HepG2 (cell line): ENCODE measurements around the gene AGPAT3.

Experiments used
- RARA ChIP-seq: IDR thresholded peaks from 2 replicates; pipeline ENCODE4 v1.6.1; 2016; ENCODE audit warnings: missing genetic modification reagents, missing compliant biosample characterization
- TP53 ChIP-seq: sonication (generic); formaldehyde crosslinking; conservative IDR thresholded peaks from 2 replicates; pipeline ENCODE4 v1.4.0; 2020; ENCODE audit warnings: missing genetic modification reagents
- ZNF24 ChIP-seq: fragments of 450-650 bp; IDR thresholded peaks from 2 replicates; pipeline ENCODE4 v1.6.1; 2017; ENCODE audit warnings: antibody characterized with exemption, mild to moderate bottlenecking
- ZNF354B ChIP-seq: sonication (generic); formaldehyde crosslinking; IDR thresholded peaks from 2 replicates; pipeline ENCODE4 v1.8.0; 2022; ENCODE audit warnings: mild to moderate bottlenecking, missing genetic modification reagents
- TF ChIP-seq, protein P1 (sequence below): sonication (generic); formaldehyde crosslinking; IDR thresholded peaks from 2 replicates; pipeline ENCODE4 v1.5.0; 2020; ENCODE audit warnings: mild to moderate bottlenecking, missing genetic modification reagents, moderate library complexity
- TF ChIP-seq, protein P2 (sequence below): sonication (generic); formaldehyde crosslinking; IDR thresholded peaks from 2 replicates; pipeline ENCODE4 v1.8.1; 2022; ENCODE audit warnings: mild to moderate bottlenecking, missing genetic modification reagents
- TF ChIP-seq, protein P3 (sequence below): sonication (generic); formaldehyde crosslinking; conservative IDR thresholded peaks from 2 replicates; pipeline ENCODE4 v1.4.0; 2020; ENCODE audit warnings: missing genetic modification reagents
- TF ChIP-seq, protein P4 (sequence below): sonication (generic); formaldehyde crosslinking; IDR thresholded peaks from 2 replicates; pipeline ENCODE4 v1.9.0; 2022; ENCODE audit warnings: missing genetic modification reagents, mild to moderate bottlenecking, borderline replicate concordance
- TF ChIP-seq, protein P5 (sequence below): sonication (generic); formaldehyde crosslinking; IDR thresholded peaks from 2 replicates; pipeline ENCODE4 v1.8.0; 2022; ENCODE audit warnings: low read depth, missing genetic modification reagents

DNA sequence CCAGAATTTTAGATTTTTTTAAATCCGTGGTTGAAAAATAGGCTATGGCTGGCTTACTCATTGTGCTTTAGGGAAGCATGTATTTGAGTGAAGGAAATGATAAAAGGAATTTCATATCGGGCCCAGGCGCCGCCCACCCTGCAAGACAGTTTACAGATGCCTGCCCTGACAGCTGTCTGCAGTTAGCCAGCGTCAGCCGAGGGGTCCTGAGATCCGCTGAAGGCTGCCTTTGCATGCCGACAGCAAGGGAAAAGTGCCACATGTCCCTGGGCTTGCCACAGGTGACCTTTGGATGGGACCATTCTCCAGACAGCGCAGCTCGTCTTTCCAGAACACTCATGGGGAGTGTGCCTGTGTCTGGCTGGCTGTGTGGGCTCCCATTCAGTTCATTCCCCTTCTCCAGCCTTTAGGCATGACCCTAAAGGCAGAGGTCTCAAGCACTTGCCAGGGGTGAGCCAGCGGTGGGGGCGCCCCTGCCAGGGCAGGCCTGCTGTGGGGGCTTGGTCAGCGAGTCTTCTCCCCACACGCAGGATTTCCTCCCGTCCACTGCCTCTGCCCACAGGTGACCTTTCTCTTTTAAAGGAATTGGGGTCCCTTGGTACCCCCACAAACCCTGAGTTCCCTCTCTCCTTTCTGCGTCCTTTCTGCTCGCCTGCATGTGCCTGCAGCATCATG, 101.0 kb downstream of the AGPAT3 start:
- TF ChIP-seq, protein P1, sequence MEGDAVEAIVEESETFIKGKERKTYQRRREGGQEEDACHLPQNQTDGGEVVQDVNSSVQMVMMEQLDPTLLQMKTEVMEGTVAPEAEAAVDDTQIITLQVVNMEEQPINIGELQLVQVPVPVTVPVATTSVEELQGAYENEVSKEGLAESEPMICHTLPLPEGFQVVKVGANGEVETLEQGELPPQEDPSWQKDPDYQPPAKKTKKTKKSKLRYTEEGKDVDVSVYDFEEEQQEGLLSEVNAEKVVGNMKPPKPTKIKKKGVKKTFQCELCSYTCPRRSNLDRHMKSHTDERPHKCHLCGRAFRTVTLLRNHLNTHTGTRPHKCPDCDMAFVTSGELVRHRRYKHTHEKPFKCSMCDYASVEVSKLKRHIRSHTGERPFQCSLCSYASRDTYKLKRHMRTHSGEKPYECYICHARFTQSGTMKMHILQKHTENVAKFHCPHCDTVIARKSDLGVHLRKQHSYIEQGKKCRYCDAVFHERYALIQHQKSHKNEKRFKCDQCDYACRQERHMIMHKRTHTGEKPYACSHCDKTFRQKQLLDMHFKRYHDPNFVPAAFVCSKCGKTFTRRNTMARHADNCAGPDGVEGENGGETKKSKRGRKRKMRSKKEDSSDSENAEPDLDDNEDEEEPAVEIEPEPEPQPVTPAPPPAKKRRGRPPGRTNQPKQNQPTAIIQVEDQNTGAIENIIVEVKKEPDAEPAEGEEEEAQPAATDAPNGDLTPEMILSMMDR: no peak
- TF ChIP-seq RARA (CRISPR knock-in tag): no peak
- TF ChIP-seq, protein P2, sequence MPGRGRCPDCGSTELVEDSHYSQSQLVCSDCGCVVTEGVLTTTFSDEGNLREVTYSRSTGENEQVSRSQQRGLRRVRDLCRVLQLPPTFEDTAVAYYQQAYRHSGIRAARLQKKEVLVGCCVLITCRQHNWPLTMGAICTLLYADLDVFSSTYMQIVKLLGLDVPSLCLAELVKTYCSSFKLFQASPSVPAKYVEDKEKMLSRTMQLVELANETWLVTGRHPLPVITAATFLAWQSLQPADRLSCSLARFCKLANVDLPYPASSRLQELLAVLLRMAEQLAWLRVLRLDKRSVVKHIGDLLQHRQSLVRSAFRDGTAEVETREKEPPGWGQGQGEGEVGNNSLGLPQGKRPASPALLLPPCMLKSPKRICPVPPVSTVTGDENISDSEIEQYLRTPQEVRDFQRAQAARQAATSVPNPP (CRISPR knock-in tag): no peak
- TF ChIP-seq ZNF24: no peak
- TF ChIP-seq, protein P3, sequence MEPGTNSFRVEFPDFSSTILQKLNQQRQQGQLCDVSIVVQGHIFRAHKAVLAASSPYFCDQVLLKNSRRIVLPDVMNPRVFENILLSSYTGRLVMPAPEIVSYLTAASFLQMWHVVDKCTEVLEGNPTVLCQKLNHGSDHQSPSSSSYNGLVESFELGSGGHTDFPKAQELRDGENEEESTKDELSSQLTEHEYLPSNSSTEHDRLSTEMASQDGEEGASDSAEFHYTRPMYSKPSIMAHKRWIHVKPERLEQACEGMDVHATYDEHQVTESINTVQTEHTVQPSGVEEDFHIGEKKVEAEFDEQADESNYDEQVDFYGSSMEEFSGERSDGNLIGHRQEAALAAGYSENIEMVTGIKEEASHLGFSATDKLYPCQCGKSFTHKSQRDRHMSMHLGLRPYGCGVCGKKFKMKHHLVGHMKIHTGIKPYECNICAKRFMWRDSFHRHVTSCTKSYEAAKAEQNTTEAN (CRISPR knock-in tag): no peak
- TF ChIP-seq TP53 (CRISPR knock-in tag): no peak
- TF ChIP-seq, protein P4, sequence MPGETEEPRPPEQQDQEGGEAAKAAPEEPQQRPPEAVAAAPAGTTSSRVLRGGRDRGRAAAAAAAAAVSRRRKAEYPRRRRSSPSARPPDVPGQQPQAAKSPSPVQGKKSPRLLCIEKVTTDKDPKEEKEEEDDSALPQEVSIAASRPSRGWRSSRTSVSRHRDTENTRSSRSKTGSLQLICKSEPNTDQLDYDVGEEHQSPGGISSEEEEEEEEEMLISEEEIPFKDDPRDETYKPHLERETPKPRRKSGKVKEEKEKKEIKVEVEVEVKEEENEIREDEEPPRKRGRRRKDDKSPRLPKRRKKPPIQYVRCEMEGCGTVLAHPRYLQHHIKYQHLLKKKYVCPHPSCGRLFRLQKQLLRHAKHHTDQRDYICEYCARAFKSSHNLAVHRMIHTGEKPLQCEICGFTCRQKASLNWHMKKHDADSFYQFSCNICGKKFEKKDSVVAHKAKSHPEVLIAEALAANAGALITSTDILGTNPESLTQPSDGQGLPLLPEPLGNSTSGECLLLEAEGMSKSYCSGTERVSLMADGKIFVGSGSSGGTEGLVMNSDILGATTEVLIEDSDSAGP (CRISPR knock-in tag): no peak
- TF ChIP-seq, protein P5, sequence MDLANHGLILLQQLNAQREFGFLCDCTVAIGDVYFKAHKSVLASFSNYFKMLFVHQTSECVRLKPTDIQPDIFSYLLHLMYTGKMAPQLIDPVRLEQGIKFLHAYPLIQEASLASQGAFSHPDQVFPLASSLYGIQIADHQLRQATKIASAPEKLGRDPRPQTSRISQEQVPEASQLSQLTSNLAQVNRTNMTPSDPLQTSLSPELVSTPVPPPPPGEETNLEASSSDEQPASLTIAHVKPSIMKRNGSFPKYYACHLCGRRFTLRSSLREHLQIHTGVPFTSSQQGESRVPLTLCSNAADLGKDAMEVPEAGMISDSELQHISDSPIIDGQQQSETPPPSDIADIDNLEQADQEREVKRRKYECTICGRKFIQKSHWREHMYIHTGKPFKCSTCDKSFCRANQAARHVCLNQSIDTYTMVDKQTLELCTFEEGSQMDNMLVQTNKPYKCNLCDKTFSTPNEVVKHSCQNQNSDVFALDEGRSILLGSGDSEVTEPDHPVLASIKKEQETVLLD (CRISPR knock-in tag): no peak
- TF ChIP-seq ZNF354B: no peak
